GM18508 (cell line): ENCODE measurements around the gene EPHB6.

Source experiments
- ATAC-seq: cut with Tn5 transposase; IDR thresholded peaks from one replicate; pipeline ENCODE4 v1.9.1; 2021; ENCODE audit warnings: moderate number of reproducible peaks; ENCODE audit not compliant: insufficient read depth, unreplicated experiment

EPHB6 gene

GRCh38 chr7:142894112-142894984, 39.5 kb downstream of the EPHB6 start:
- no peak for ATAC-seq

GRCh38 chr7:142894985-142895593, 40.2 kb downstream of the EPHB6 start:
- ATAC-seq, result no peak

- ATAC-seq, result no peak
Measured at GRCh38 chr7:142896151-142896550, 41.3 kb downstream of the EPHB6 start.

DNA sequence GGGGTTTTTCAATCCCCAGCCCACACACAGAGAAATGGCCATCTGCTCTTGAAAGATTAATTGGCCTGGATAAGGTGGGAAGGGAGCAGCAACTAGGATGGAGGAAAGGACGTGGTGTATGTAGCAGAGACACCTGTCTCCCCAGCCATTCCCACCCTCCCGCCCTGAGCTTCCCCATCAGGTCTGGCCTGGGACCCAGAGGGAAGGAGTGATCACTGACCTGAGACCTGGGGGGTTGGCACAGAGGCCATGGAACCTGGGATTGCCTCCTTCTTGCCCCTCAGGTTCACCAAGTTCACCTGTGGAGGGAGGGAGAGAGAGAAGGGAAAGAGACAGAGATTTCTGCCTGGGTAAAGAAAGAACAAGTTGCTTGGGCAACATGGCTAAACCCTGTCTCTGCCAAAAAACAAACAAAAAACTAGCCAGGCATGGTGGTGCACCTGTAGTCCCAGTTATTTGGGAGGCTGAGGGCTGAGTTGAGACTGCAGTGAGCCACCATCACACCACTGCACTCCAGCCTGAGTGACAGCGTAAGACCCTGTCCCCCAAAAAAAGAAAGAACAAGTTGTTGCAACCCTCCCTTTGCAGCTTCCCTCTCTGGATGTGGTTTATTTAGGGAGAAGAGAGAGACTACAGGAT, 42.0 kb downstream of the EPHB6 start:
- ATAC-seq, result no peak

DNA sequence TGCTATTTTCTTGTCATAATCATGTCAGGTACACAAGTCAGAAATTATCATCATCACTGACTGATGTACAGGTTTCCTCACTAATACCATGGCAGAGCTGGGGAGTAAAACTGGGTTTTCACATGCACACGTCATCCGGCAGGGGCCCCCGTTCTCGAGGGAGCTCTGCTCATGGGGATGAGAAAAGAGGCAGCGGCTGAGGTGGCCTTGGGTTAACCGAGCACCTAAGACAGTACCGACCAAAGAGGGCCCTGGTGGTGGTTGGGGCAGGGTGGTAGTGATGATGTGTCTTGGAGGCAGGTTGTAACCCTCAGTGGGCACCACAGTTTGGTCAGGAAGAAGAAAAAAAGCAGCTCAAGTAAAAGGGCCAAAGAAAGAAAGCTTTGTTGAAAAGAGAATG, 42.8 kb downstream of the EPHB6 start:
- no peak for ATAC-seq

GRCh38 chr7:142898377-142899170, 43.7 kb downstream of the EPHB6 start:
- no peak for ATAC-seq

DNA sequence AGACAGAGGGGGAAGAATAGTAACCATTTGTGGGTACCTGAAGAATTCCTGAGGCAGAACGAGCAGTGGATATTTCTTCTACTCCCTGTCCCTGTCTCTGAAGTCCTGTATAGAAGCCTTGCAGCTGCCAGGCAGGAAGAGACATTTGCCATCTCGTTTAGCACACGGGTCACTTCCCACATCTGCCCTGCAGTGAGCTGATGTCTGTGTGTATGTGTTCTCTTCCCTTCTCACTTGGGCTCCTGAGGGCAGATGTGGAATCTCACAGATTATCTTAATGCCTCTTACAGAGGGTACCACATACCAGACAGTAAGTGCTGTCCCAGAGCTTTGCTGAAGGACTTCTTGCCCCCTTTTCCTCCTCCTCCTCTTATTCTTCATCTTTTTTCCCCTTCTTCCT, 44.8 kb downstream of the EPHB6 start:
- ATAC-seq, result no peak

- no peak for ATAC-seq
Measured at GRCh38 chr7:142901426-142902259, 46.8 kb downstream of the EPHB6 start.

DNA sequence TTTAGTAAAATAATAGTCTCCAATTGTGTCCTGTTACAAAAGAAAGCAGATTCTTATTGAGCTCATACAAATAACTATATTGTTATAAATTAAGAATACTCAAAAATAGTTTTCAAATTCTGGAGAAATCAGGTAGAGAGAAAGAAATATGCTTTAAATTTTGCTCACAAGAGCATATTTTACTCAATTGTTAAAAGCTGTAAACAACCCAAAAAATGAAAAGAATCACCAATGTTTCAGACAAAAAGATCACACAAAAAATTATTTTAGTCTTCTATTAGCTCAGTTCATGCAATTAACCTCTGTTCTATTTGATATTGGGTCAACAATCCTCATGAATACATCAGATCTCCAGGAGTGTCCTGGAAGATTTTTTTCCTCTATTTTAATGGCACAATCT, 49.3 kb downstream of the EPHB6 start:
- ATAC-seq, result no peak

GRCh38 chr7:142905759-142906158, 50.9 kb downstream of the EPHB6 start:
- ATAC-seq, result no peak

- no peak for ATAC-seq
Measured at GRCh38 chr7:142906643-142907042, 51.8 kb downstream of the EPHB6 start.

GRCh38 chr7:142908290-142908689, 53.4 kb downstream of the EPHB6 start:
- no peak for ATAC-seq

DNA sequence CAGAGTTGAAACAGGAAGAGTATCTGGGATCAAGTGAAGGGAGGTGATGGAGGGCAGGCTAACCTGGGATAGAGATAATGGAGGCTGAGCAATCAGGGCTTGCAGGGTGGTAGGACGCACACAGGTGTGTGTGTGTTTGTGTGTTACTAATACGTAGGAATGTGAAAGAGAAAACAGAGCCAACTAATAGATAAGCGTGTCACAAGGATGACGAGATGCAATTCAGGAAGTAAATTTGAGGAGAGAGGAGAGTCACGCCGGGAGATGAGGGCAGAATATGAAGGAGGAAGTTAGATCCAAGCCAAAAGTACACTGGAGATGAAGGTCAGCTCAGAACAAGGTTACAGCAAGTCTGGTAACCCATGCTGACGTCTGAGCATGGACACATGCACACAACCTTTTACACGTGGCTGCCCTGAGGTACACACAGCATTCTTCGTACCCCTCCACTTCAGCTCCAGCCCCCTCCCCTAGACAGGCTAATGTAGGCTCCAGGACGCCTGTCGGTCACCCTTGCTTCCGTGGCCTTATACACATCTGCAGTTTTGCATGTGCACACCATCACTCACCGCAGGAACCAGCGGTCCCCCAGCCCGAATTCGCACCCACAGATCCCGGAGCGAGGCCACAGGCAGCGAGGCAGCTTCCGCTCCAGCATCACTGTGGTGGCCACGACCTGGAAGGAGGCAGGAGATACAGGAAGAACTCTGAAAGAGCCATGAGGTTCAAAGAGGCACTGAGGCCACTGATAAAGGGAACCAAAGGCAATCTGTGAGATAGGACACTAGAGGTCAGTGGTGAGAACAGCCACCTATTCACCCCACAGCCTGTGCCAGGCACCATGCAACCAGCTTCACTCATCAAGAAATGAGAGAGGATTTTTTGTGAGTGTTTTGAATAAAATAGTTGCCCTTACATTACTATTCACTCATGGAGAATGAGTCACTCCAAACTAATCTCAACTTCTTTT, 54.3 kb downstream of the EPHB6 start:
- no peak for ATAC-seq

DNA sequence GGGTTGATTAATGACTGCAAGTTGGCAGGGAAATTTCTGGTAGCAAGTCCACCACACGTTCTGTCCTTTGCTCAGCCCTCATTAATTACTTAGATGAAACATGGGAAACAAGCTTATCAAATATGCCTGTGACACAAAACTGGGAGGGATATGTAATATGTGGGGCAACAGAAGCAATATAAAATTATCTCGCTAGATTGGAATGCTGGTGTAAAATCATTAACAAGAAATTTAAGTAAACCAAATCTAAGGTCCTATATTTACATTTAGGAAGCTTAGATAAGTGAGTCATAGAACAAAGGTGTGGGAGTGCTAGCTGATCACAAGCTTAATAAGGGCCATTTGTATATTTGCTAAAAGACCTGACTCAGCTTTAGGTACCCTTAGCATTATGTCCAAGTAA, 55.2 kb downstream of the EPHB6 start:
- ATAC-seq, result no peak

DNA sequence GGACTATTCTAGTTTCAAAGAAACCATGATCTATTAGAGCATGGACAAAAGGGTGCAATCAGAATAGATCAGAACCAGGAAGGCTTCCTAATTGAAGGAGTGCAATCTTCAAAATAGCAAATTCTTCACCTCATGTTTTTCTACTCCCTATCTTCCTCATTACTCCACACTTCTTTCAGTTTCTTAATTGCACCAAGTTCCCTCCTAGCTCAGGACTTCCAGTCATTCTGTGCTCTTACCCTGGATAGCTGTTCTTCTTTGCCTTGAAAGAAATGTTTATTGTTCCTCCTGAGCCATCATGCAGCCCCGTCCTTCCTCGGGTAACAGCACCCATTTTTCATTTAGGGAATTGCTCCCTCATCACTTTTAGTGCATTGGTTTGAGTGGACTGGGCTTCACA, 55.6 kb downstream of the EPHB6 start:
- ATAC-seq, result no peak

GRCh38 chr7:142913051-142913450, 58.2 kb downstream of the EPHB6 start:
- ATAC-seq, result no peak

DNA sequence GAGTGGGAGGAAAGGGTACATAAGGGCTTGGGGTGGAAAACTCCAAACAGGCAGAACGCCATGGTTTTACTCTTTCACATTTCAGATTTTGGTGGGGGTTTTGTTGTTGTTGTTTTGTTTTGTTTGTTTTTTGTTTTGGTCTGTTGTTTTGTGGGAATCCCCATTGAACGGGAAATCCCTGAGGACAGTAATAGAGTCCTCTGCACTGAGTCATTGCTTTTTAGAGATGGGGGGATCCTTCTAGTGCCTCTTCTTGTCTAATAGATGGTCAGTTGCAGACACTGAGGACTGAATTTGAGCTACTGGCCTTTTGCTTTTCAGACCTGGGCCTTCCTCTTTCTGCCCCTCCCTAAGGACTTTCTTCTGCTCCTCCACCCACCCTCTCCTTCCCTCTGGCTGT, 58.7 kb downstream of the EPHB6 start:
- no peak for ATAC-seq

DNA sequence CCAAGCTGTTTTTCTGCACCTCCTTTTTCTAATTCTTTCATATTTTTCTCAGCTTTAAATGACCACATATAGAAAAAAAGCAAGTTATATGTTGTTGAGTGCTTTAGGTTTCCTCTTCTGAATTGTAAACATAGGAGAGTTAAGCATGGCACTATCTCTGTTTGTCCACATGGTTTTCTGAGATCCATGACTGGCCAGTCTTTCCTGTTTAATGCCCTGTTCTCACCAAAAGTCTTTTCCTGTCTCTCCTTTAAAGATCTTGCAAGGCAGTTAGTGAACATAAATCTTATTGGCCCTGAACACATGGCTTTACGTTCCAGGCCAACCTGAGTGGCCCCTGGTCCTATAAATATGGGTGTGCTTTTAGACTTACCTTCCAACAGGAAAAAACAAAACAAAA, 59.2 kb downstream of the EPHB6 start:
- ATAC-seq, result no peak

DNA sequence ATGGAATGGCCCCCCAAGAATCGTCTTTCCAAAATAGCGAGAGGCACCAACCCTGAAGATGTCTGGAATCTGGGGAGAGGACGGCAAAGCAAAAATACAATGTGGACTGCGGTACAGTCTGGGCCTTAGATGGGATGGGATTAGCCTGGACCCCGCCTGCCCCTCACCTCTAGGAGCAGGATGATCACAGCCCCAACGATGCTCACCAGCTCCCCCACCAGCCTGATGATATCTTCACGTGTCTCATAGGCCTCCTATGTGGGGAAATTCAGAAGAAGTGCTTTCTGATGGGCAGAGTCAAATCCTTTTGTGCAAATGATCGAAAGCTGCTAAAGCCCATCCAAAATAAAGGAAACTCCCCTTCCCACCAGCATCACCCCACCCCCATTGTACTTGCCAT, 60.4 kb downstream of the EPHB6 start:
- ATAC-seq, result no peak
